Activated naive CD4-positive, alpha-beta T cell (primary cell): ENCODE results near the gene SBK3.
"Not testable (repeated sequence)": the region's sequence is repeated elsewhere in the genome, so short reads cannot be mapped to it uniquely, and the experiment has no call there.

ENCODE experiments used
- DNase-seq, 4 experiments: peaks; one replicate each; lab custom pipeline; 2025; lab: John Stamatoyannopoulos, UW

Gene SBK3

GRCh38 chr19:55545443-55545842 is at the start of gene SBK3:
SBK3 (minus strand) TSS chr19:55545543; CDS start chr19:55545543, 0 bp downstream.
- no peak for DNase-seq

- DNase-seq = no peak
Measured at GRCh38 chr19:55593096-55593772, 47.9 kb upstream of the SBK3 start.

GRCh38 chr19:55592391-55593090 is 47.2 kb upstream of the SBK3 start:
- DNase-seq = no peak

GRCh38 chr19:55591555-55591954 is 46.2 kb upstream of the SBK3 start:
- no peak for DNase-seq

GRCh38 chr19:55590617-55591016 is 45.3 kb upstream of the SBK3 start:
- no peak for DNase-seq

- no peak for DNase-seq
Measured at GRCh38 chr19:55590109-55590508, 44.8 kb upstream of the SBK3 start.

GRCh38 chr19:55588738-55589137 is 43.4 kb upstream of the SBK3 start:
- DNase-seq = no peak

GRCh38 chr19:55586976-55587668 is 41.8 kb upstream of the SBK3 start:
- DNase-seq = peak; percentile 66 to 91 (median 84)

GRCh38 chr19:55585658-55586339 is 40.5 kb upstream of the SBK3 start:
- peak in 2 of 4 experiments; percentile 21 to 36 for DNase-seq

GRCh38 chr19:55584871-55585270 is 39.5 kb upstream of the SBK3 start:
- DNase-seq = no peak

- DNase-seq = not testable (repeated sequence)
Measured at GRCh38 chr19:55583897-55584296, 38.6 kb upstream of the SBK3 start.

GRCh38 chr19:55582284-55582683 is 36.9 kb upstream of the SBK3 start:
- DNase-seq = not testable (repeated sequence)

- DNase-seq = no peak
Measured at GRCh38 chr19:55581823-55582223, 36.5 kb upstream of the SBK3 start.

GRCh38 chr19:55581145-55581822 is 35.9 kb upstream of the SBK3 start:
- no peak for DNase-seq

- peak; percentile 43 to 61 (median 58) for DNase-seq
Measured at GRCh38 chr19:55580628-55581144, 35.3 kb upstream of the SBK3 start, which contains the start of gene ZNF579. ZNF579 (minus strand) TSS chr19:55580848; CDS start chr19:55579639, 1,209 bp downstream.

- no peak for DNase-seq
Measured at GRCh38 chr19:55579766-55580621, 34.7 kb upstream of the SBK3 start.

GRCh38 chr19:55578761-55579747 is 33.7 kb upstream of the SBK3 start:
- no peak for DNase-seq

GRCh38 chr19:55578031-55578760 is 32.9 kb upstream of the SBK3 start:
- DNase-seq = no peak
